HCT116 (cell line): ENCODE data around the gene SH2D6. TPM values are rescaled to one million over a fixed set of nuclear protein-coding genes. Genes with fewer than 3 reads are reported as not detected.

ENCODE experiments used
- ATAC-seq: fragments of 200-7000 bp; cut with Tn5 transposase; 2 replicates; pipeline ENCODE4 v1.9.1; 2020; ENCODE audit warnings: mild to moderate bottlenecking, moderate library complexity
- BruUV-seq: library from RNA; stranded (reverse); fragments of 400-500 nt; replicated peaks from 2 replicates; lab custom pipeline; 2021; lab: Mats Ljungman, UMichigan
- CTCF ChIA-PET: fragments of 300-600 bp; sonication (Branson Sonifier 250); formaldehyde crosslinking; loops from one replicate; lab custom pipeline; 2021; ENCODE audit warnings: antibody characterized with exemption; lab: Charles Lee
- POLR2A ChIA-PET: fragments of 300-600, 350-600 bp; sonication (Branson Sonifier 250); formaldehyde crosslinking; loops from one replicate; lab custom pipeline; 2021; ENCODE audit warnings: antibody characterized with exemption; lab: Charles Lee
- RAD21 ChIA-PET, 2 experiments: fragments of 300-600 bp; sonication (Branson Sonifier 250); formaldehyde crosslinking; loops; one replicate each; lab custom pipeline; 2023; ENCODE audit warnings: low total read pairs in 2 of 2; ENCODE audit not compliant: uncharacterized antibody in 2 of 2, unreplicated experiment in 2 of 2, low non-redundant PET in 1 of 2; lab: Charles Lee
- DNase-seq: peaks from one replicate; pipeline ENCODE4 v3.0.0-alpha.2; 2010; ENCODE audit warnings: low read depth, low spot score
- H2AFZ ChIP-seq: fragments of 200-600 bp; shearing (Covaris generic), sonication (generic); 2 replicates; pipeline ENCODE4 v1.6.1; 2017; ENCODE audit warnings: low read depth, mixed run types, mixed read lengths, antibody characterized with exemption, low read length; ENCODE audit not compliant: poor library complexity, severe bottlenecking
- H3K27ac ChIP-seq: 2 replicates; pipeline ENCODE4 v1.5.1; 2012; ENCODE audit warnings: low read depth, low read length
- H3K27me3 ChIP-seq: fragments of 200-600 bp; sonication (generic); 2 replicates; pipeline ENCODE4 v1.6.1; 2016; ENCODE audit warnings: mixed run types, low read length, mixed read lengths; ENCODE audit not compliant: insufficient read depth
- H3K36me3 ChIP-seq, 2 experiments: fragments of 200-500 bp in 1 of 2; fragments of 200-600 bp in 1 of 2; sonication (Bioruptor generic) in 1 of 2; sonication (generic) in 1 of 2; 2 replicates each; pipeline versions ENCODE4 v1.5.1 to v1.6.1; 2014 to 2016; ENCODE audit warnings: low read length in 2 of 2, inconsistent platforms in 1 of 2, mixed read lengths in 1 of 2, mixed run types in 1 of 2; ENCODE audit not compliant: insufficient read depth in 2 of 2, control insufficient read depth in 1 of 2
- H3K4me1 ChIP-seq, 2 experiments: fragments of 200-600 bp in 1 of 2; sonication (generic) in 1 of 2; 2 replicates each; pipeline versions ENCODE4 v1.5.1 to v1.6.1; 2012 to 2017; ENCODE audit warnings: low read length in 2 of 2, inconsistent platforms in 1 of 2, mild to moderate bottlenecking in 1 of 2, mixed read lengths in 1 of 2, mixed run types in 1 of 2, moderate library complexity in 1 of 2; ENCODE audit not compliant: insufficient read depth in 2 of 2, control insufficient read depth in 1 of 2
- H3K4me2 ChIP-seq: fragments of 200-600 bp; sonication (generic); 2 replicates; pipeline ENCODE4 v1.6.1; 2017; ENCODE audit warnings: mixed run types, low read length, mixed read lengths
- H3K4me3 ChIP-seq, 2 experiments: fragments of 200-600 bp in 1 of 2; sonication (generic) in 1 of 2; replicated peaks in 1 of 2; 2 replicates each; pipeline ENCODE4 v1.5.1; 2011 to 2016; ENCODE audit warnings: low read length in 2 of 2, control low read depth in 1 of 2, low read depth in 1 of 2, mild to moderate bottlenecking in 1 of 2, mixed read lengths in 1 of 2, mixed run types in 1 of 2
- H3K79me2 ChIP-seq: fragments of 200-600 bp; sonication (generic); 2 replicates; pipeline ENCODE4 v1.6.1; 2017; ENCODE audit warnings: mild to moderate bottlenecking, mixed run types, low read length, moderate library complexity, mixed read lengths; ENCODE audit not compliant: insufficient read depth
- H3K9ac ChIP-seq: fragments of 200-600 bp; sonication (generic); 2 replicates; pipeline ENCODE4 v1.6.1; 2016; ENCODE audit warnings: low read length, mixed read lengths
- H3K9me2 ChIP-seq: fragments of 200-600 bp; sonication (generic), shearing (Covaris generic); 2 replicates; pipeline ENCODE4 v1.6.1; 2017; ENCODE audit warnings: mixed run types, mild to moderate bottlenecking, moderate library complexity; ENCODE audit not compliant: insufficient read depth
- H3K9me3 ChIP-seq, 2 experiments: fragments of 200-500 bp in 1 of 2; fragments of 200-600 bp in 1 of 2; sonication (Bioruptor generic) in 1 of 2; sonication (generic) in 1 of 2; 2 replicates each; pipeline ENCODE4 v1.6.1; 2014 to 2017; ENCODE audit warnings: low read length in 2 of 2, mixed read lengths in 2 of 2, inconsistent platforms in 1 of 2, low read depth in 1 of 2, mild to moderate bottlenecking in 1 of 2, mixed run types in 1 of 2, moderate library complexity in 1 of 2; ENCODE audit not compliant: control insufficient read depth in 1 of 2, insufficient read depth in 1 of 2
- H4K20me1 ChIP-seq: fragments of 200-600 bp; sonication (generic), shearing (Covaris generic); 2 replicates; pipeline ENCODE4 v1.6.1; 2017; ENCODE audit warnings: mixed run types, mild to moderate bottlenecking, moderate library complexity; ENCODE audit not compliant: insufficient read depth
- CTCF ChIP-seq, 3 experiments: fragments of 200-600 bp in 1 of 3; sonication (generic) in 1 of 3; IDR thresholded peaks in 2 of 3; conservative IDR thresholded peaks in 1 of 3; 2 replicates each; pipeline ENCODE4 v1.5.1; 2012 to 2017; ENCODE audit warnings: low read depth in 2 of 3, low read length in 2 of 3, antibody characterized with exemption in 1 of 3, borderline replicate concordance in 1 of 3, control low read depth in 1 of 3, mild to moderate bottlenecking in 1 of 3, mixed read lengths in 1 of 3, mixed run types in 1 of 3, moderate library complexity in 1 of 3; ENCODE audit not compliant: insufficient read depth in 1 of 3
- EZH2phosphoT487 ChIP-seq: fragments of 200-600 bp; IDR thresholded peaks from 2 replicates; pipeline ENCODE4 v1.6.1; 2018; ENCODE audit warnings: antibody characterized with exemption, borderline replicate concordance
- FOSL1 ChIP-seq: IDR thresholded peaks from 2 replicates; pipeline ENCODE4 v1.6.1; 2012; ENCODE audit warnings: low read depth
- JUND ChIP-seq: IDR thresholded peaks from 2 replicates; pipeline ENCODE4 v1.6.1; 2012
- POLR2A ChIP-seq: IDR thresholded peaks from 2 replicates; pipeline ENCODE4 v1.7.0; 2011; ENCODE audit warnings: borderline replicate concordance; ENCODE audit not compliant: insufficient read depth, insufficient read length; ENCODE audit errors: extremely low read depth
- POLR2AphosphoS5 ChIP-seq: IDR thresholded peaks from 2 replicates; pipeline ENCODE4 v1.6.1; 2011; ENCODE audit warnings: mild to moderate bottlenecking, low read depth, low read length, moderate library complexity
- SP1 ChIP-seq: IDR thresholded peaks from 2 replicates; pipeline ENCODE4 v1.6.1; 2012; ENCODE audit warnings: low read depth
- SRF ChIP-seq: IDR thresholded peaks from 2 replicates; pipeline ENCODE4 v1.6.1; 2012; ENCODE audit warnings: low read depth
- intact Hi-C: fragments of 100-400 bp; cut with micrococcal nuclease; formaldehyde crosslinking; loops from 2 replicates; pipeline ENCODE4 v1.10.0; 2022
- total RNA-seq: library from RNA; stranded (reverse); gene quantifications from one replicate; pipeline ENCODE4 v1.2.1, GENCODE V29; 2021; ENCODE audit not compliant: unreplicated experiment
- TF ChIP-seq, protein P1 (sequence below): IDR thresholded peaks from 2 replicates; pipeline ENCODE4 v1.6.1; 2012; ENCODE audit warnings: low read depth

The SH2D6 gene
- total RNA-seq, 1 experiment from 2014 or later, result 2.7 TPM

DNA sequence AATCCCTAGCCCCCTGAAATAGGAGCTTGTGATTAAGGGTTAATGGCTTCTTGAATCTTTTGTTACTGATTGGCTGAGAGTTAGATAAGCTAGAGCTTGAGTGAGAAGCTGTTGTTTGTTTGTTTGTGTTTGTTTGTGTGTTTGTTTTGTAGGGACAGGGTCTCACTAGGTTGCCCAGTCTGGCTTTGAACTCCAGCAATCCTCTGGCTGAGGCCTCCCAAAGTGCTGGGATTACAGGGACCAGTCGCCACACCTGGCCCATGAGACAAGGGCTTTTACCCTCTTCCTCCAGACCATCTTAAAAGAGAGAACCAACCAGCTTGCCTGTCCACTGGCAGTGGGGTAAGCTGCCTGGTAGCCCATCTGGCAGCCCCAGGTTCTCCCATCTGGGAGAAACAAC, 58.1 kb downstream of the SH2D6 start:
- intact Hi-C loops, result no loop called here
- ChIA-PET CTCF (no interaction called here), POLR2A (interaction anchor here (1.1 kb wide), 1 partner anchor 70 kb away, joined by 4 read pairs; no protein-coding TSS in a partner anchor), RAD21 (no interaction called here)
- no peaks in the 10 kb centered on the region for H4K20me1 ChIP-seq
- no peak overlapping the region for H3K4me2 ChIP-seq
- no TSS peak for BruUV-seq
- no peaks in the 10 kb centered on the region for H3K27me3 ChIP-seq
- H3K79me2 ChIP-seq, result no peaks in the 10 kb centered on the region
- ATAC-seq (no peak), DNase-seq (no peak)
- H3K36me3 ChIP-seq, result no peaks in the 10 kb centered on the region
- H3K4me1 ChIP-seq, result peaks cover 1 to 14% of the 10 kb centered on the region in 2 experiments; a peak in 3 of 4 replicates
- H3K9ac ChIP-seq, result no peak overlapping the region
- H3K27ac ChIP-seq, result no peak overlapping the region
- no peak overlapping the region for H3K4me3 ChIP-seq
- H2AFZ ChIP-seq, result peak overlapping the region; percentile 48
- no peaks in the 10 kb centered on the region for H3K9me3 ChIP-seq
- no peak for TF ChIP-seq POLR2AphosphoS5
- no peak for TF ChIP-seq CTCF (IDR thresholded peaks at IDR 0.05 in 2 of 3, conservative IDR thresholded peaks at IDR 0.05 in 1 of 3; ENCODE audit: borderline replicate concordance in 1 of 3, insufficient read depth in 1 of 3, low read depth in 2 of 3, low read length in 2 of 3)
- no peak for TF ChIP-seq JUND
- no peak for TF ChIP-seq EZH2phosphoT487
- TF ChIP-seq, protein P1, sequence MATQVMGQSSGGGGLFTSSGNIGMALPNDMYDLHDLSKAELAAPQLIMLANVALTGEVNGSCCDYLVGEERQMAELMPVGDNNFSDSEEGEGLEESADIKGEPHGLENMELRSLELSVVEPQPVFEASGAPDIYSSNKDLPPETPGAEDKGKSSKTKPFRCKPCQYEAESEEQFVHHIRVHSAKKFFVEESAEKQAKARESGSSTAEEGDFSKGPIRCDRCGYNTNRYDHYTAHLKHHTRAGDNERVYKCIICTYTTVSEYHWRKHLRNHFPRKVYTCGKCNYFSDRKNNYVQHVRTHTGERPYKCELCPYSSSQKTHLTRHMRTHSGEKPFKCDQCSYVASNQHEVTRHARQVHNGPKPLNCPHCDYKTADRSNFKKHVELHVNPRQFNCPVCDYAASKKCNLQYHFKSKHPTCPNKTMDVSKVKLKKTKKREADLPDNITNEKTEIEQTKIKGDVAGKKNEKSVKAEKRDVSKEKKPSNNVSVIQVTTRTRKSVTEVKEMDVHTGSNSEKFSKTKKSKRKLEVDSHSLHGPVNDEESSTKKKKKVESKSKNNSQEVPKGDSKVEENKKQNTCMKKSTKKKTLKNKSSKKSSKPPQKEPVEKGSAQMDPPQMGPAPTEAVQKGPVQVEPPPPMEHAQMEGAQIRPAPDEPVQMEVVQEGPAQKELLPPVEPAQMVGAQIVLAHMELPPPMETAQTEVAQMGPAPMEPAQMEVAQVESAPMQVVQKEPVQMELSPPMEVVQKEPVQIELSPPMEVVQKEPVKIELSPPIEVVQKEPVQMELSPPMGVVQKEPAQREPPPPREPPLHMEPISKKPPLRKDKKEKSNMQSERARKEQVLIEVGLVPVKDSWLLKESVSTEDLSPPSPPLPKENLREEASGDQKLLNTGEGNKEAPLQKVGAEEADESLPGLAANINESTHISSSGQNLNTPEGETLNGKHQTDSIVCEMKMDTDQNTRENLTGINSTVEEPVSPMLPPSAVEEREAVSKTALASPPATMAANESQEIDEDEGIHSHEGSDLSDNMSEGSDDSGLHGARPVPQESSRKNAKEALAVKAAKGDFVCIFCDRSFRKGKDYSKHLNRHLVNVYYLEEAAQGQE, result no peak
- no peak for TF ChIP-seq POLR2A
- TF ChIP-seq SP1, result no peak
- no peak for TF ChIP-seq FOSL1
- no peak for TF ChIP-seq SRF
- TF ChIP-seq, all 23 proteins: peak for 0
- no peaks in the 10 kb centered on the region for H3K9me2 ChIP-seq
